NCI-H1105 treated with DMSO at 0.1 percent for 48 hours (cell line): Measurements from ENCODE around the gene PASD1.
A peak's percentile ranks its signal among the peaks of the same experiment; 100 is the strongest.
"Not testable (repeated sequence)": the region's sequence is repeated elsewhere in the genome, so short reads cannot be mapped to it uniquely, and the experiment has no call there.

Source experiments
- DNase-seq: peaks from one replicate; lab custom pipeline; 2025; lab: John Stamatoyannopoulos, UW

Gene PASD1

GRCh38 chrX:151624677-151625076 lies 61.2 kb downstream of the PASD1 start:
- DNase-seq, result no peak

- DNase-seq, result no peak
Measured at GRCh38 chrX:151631822-151632221, 68.3 kb downstream of the PASD1 start.

- DNase-seq, result no peak
Measured at GRCh38 chrX:151633157-151633556, 69.7 kb downstream of the PASD1 start.

- DNase-seq, result no peak
Measured at GRCh38 chrX:151634937-151635336, 71.5 kb downstream of the PASD1 start.

- DNase-seq, result no peak
Measured at GRCh38 chrX:151641564-151641963, 78.1 kb downstream of the PASD1 start.

DNA sequence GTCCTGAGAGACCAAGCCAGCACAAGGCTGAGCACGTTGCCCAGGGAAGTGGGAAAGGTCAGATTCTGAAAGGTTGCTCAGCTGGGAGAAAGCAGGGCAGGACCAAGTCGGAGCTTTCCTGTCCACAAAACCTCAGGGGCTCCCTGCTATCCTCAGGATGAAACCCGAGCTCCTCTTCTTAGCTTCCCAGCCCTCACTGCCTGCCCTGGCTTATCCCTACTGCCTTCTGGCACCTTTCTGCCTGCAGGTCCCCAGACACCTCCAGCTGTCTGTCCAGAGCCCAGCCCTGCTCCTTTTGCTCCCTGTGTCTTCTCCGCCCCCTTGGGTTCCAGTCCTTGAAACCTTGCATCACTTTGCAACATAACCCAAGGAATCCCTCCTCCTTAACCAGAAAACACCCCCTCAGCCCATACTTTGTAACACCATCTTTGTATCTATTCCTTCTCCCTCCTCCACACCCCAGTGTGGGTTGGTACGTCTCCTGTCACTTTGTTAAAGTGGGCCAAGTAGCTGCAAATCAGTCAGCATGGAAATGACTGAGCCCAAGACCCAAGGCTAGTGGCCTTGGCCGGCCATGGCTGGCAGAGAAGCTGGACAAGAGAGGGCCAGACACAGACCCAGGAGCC lies 111.8 kb downstream of the PASD1 start:
- no peak for DNase-seq

- no peak for DNase-seq
Measured at GRCh38 chrX:151676196-151676595, 112.7 kb downstream of the PASD1 start.

DNA sequence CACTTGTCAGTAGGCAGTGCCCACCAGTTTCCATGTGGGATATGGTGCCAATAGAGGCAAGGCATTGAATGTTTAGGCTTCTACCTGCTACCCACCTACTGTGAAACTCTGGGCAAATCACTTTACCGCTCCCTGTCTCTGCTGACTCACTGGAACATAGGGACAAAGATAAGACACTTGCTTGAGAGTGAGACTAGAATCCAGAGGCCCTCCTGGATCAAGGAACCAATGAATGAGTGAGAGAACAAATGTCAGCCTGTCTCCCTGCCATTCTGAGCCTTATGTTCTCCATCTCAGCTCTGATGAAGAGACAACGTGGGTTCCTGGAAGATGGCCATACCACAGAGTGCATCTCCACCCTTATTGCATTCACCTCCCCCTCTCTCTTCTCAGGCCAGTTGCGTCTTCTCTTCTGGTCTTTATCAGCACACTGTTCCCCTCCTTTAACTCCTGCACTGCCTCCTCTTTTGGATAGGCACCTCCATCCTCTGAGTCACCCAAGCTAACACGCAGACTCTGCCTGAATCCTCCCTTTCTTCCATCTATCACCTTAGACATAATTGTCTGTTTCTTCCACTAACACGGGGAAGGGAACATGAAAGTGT lies 116.4 kb downstream of the PASD1 start:
- no peak for DNase-seq

- DNase-seq, result peak; percentile 57
Measured at GRCh38 chrX:151680805-151681204, 117.3 kb downstream of the PASD1 start.

DNA sequence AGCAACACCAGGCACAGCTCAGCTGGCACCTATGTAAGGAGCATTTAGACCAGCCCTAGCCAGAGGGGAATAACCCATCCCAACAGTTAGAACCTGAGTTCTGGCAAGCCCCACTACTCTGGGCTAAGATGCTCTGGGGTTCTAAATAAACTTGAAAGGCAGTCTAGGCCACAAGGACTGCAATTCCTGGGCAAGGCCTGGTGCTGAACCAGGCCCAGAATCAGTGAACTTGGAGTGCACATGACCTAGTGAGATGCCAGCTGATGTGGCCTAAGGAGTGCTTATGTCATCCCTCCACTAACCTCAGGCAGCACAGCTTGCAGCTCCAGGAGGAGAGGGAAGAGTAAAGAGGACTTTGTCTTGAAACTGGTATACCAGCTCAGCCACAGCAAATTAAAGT lies 124.2 kb downstream of the PASD1 start:
- DNase-seq, result no peak

DNA sequence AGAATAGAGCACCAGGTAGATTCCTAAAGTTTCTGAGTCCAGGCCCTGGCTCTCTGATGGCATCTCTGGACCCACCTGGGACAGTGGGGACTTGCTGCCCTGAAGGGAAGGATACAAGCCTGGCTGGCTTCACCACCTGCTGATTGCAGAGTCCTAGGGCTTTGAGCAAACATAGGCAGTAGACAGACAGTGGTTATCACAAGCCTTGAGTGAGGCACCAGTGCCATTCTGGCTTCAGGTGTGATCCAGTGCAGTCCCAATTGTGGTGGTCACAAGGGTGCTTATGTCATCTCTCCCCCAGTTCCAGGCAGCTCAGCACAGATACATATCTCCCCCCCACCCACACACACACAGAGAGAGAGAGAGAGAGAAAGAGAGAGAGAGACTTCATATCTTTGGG lies 125.2 kb downstream of the PASD1 start:
- no peak for DNase-seq

GRCh38 chrX:151692825-151693224 lies 129.3 kb downstream of the PASD1 start:
- no peak for DNase-seq

DNA sequence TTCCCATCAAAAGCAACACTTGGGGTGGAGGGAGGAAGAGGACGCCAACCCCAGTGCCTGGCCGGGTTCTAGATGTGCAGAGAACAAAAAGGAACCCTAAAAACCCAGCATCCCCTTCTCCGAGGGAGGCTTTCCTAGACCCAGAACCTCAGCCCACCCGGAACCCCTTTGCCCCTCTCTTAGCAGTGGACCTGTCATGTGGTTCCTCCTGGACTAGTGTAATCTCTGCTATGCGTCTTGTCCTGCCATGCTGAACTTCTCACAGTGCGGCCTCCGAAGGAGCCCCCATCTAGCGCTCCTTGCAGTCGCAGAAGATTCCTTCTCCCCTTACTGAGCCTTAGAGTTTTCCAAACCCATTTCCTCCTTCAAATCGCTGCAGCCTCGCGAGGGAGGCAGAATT lies 130.6 kb downstream of the PASD1 start:
- DNase-seq, result no peak

DNA sequence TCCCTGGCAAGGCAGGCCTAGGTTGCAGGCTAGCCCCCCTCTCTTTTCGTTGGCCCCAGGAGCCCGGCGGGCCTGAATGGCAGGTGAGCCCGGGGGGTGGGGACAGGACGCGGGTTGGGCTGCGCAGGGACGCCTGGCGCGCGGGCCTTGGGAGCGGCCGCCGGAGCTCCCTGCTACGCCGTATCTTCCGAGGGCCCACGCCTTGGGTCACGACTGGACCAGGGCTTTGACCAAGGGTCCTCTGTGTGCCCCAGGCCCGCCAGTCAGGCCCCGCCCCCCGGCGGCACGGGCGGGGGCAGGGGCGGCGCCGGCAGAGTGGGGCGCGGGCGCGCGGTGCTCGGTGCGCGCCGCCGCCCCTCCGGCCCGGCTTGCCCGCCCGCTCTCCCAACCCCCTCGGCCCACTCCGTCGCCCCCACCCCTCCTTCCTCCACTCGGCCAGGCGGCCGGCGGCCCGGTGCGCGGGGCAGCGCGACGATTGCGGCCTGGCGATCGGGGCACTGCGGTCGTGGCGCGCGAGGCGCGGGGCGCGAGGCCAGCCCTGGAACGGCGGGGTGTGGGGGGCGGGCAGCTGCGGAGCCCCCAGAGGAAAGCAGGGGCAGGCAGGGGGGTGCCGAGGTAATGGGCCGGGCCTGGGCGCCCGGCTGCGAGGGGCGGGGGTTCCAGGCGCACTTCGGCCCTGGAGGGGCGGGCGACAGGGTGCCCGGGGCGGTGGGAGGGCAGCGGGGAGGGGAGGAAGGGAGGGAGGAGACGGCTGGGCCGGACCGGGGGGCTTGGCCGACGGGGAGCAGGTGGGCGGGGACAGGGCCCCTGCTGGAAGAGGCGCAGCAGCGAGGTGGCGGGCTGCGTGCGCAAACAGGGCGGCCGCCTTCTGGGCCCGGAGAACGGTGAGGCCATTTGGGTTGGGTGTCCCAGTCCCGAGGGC lies 131.4 kb downstream of the PASD1 start, which contains the start of gene PRRG3:
Gene PRRG3, plus strand, starts transcription at position 798 of the 922 bp plus-strand sequence. CDS start 3,357 bp downstream, outside the sequence.
- no peak for DNase-seq

GRCh38 chrX:151695583-151696340 lies 132.3 kb downstream of the PASD1 start:
- DNase-seq, result no peak

GRCh38 chrX:151697082-151697481 lies 133.6 kb downstream of the PASD1 start:
- not testable (repeated sequence) for DNase-seq

DNA sequence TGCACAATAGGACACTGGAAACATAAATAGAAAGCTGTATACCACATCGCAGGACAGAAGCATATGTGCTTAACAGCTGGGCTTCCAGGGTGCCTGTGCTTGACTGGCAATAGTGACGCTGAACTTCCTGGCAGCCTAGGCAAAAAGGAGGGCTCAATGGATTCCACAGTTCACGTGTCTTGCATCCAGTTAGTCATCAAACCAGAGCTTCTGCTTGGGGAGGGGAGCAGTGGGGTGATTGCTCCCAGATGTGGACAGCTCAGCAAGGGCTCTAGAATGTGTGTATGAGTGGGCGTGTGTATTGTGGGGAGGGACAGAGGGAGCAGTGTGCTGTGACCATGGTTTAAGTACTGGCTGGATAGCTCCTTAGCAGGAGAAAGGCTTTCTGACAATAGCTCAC lies 134.0 kb downstream of the PASD1 start:
- DNase-seq, result no peak

- no peak for DNase-seq
Measured at GRCh38 chrX:151698485-151698884, 135.0 kb downstream of the PASD1 start.

- DNase-seq, result no peak
Measured at GRCh38 chrX:151699746-151700145, 136.3 kb downstream of the PASD1 start.

DNA sequence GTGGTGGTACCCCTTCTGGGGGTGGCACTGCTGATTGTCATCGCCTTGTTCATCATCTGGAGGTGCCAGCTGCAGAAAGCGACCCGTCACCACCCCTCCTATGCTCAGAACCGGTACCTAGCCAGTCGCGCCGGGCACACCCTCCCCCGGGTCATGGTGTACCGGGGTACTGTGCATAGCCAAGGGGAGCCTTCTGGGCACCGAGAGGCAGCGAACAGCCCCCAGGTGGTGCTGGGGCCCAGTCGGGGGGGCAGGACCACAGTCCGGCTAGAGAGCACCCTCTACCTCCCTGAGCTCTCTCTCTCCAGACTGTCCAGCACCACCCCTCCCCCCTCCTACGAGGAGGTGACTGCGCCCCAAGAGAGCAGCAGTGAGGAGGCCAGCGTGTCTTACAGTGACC lies 137.1 kb downstream of the PASD1 start:
- DNase-seq, result no peak

DNA sequence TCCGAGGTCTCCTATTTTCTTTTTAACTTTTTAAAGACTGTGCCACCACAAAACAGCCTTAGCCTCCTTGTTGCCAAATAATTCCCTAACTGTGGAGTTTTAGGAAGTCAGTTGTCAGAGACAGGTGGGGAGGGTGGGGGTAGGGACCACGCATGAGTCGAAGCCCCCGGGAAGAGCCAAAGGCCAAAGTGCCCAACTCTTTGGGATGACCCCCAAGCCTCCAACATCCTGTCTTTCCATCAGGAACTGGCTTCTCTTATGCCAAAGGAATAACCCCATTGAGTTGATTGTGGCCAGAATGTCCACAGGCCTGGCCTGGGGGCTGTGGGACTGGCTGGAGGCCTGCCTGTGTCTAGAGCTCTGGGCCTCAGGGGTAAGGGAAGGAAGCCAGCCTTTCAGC lies 137.6 kb downstream of the PASD1 start:
- no peak for DNase-seq

DNA sequence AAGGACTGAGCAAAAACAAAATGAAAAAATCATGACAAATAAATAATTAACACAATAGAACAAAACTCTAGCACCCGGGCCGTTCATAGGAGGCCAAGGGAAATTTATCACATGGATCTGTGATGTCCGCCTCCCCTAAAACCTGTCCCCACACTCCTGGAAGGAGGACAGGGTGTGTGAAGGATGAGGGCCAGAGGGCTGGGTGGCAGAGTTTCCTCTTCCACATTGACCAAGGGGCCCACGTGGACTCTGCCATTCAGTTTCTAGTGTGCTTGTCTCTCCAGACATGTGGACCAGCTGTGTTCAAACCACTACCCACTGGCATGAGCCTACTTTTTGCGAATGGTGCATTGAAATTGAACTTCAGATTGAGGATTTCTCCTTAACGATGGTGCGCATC lies 138.1 kb downstream of the PASD1 start:
- no peak for DNase-seq
